ENCODE data around the gene FOXP4. TPM values are rescaled to one million over a fixed set of nuclear protein-coding genes. Genes with fewer than 3 reads are reported as not detected.

FOXP4 gene
- total and polyA plus RNA-seq, 2 of the 13 experiments (the other 11 are each of a cell fraction or from before 2014, with no cell fraction given) = 11.0 to 12.4 TPM

DNA sequence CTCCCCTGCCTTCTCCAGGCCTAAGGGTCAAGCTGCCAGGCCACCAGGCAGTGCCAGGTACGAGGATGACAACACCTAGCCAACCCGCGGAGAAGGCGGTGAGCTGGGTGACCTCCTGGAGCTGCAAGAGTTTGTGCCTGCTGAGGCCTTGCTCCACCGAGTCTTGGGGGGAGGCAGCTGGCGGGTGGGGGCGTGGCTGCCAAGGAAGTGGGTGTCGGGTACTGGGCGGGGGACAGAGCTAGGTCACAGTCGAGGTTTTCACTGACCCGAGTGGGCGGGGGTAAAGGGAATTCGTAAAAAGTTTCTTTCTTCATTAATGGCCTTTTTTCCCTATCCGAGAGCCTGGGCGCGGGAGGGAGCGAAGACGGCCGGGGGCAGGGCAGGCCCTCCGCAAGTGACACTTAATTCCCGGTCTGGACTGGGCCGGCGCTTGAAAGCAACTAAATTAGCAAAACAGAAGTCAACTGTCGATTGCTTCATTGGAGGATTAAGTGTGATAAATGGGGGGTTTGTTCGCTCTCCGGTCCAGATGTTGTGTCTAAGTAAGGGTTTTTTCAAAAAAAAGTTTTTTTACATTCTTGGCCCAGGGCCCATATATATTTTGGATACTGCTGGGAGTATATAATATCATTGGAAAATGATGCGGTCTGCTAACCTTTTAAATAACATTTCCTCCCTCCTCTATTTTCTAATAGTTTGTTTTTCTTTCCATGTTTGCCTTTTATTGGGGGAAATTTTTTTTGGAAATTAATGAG lies 43.1 kb upstream of the FOXP4 start (continued):
- TF ChIP-seq SP140L (CRISPR knock-in tag; IDR thresholded peaks at IDR 0.05; ENCODE audit: borderline replicate concordance) (no peak), RFXANK (CRISPR knock-in tag; IDR thresholded peaks at IDR 0.05) (no peak), POLR2A (IDR thresholded peaks at IDR 0.05; ENCODE audit: insufficient read depth in 1 of 2, low read depth in 2 of 2, low read length in 2 of 2) (0 out of 4 replicates have a peak, but pooled peaks of 1 of the 2 experiments have one; percentile 38), ZBTB7B (CRISPR knock-in tag; IDR thresholded peaks at IDR 0.05) (no peak), MTF1 (CRISPR knock-in tag; IDR thresholded peaks at IDR 0.05) (no peak), FOXP1 (IDR thresholded peaks at IDR 0.05) (no peak), FOXP1 (CRISPR knock-in tag; IDR thresholded peaks at IDR 0.05) (no peak), MYNN (CRISPR knock-in tag; IDR thresholded peaks at IDR 0.05; ENCODE audit: low read depth) (no peak), CEBPB (IDR thresholded peaks at IDR 0.05; ENCODE audit: borderline replicate concordance, low read depth, low read length) (no peak), TOE1 (CRISPR knock-in tag; IDR thresholded peaks at IDR 0.05) (no peak), ZFP41 (CRISPR knock-in tag; IDR thresholded peaks at IDR 0.05; ENCODE audit: borderline replicate concordance) (0 out of 2 replicates have a peak, but pooled peaks have one; percentile 39), ZNF138 (CRISPR knock-in tag; IDR thresholded peaks at IDR 0.05; ENCODE audit: low read depth) (no peak), ATF7 (IDR thresholded peaks at IDR 0.05) (no peak), ATF7 (CRISPR knock-in tag; IDR thresholded peaks at IDR 0.05) (no peak), NR1H2 (CRISPR knock-in tag; IDR thresholded peaks at IDR 0.05; ENCODE audit: borderline replicate concordance, low read depth) (0 out of 2 replicates have a peak, but pooled peaks have one; percentile 56), ZFP36 (IDR thresholded peaks at IDR 0.05; ENCODE audit: borderline replicate concordance, low read depth, low read length, partially characterized antibody) (no peak), HMG20A (CRISPR knock-in tag; IDR thresholded peaks at IDR 0.05; ENCODE audit: borderline replicate concordance) (no peak), ZNF468 (CRISPR knock-in tag; IDR thresholded peaks at IDR 0.05) (no peak), TMF1 (CRISPR knock-in tag; IDR thresholded peaks at IDR 0.05; ENCODE audit: low read depth) (no peak), GFI1 (CRISPR knock-in tag; IDR thresholded peaks at IDR 0.05; ENCODE audit: borderline replicate concordance) (no peak), RORA (CRISPR knock-in tag; IDR thresholded peaks at IDR 0.05) (no peak), MYC (CRISPR knock-in tag; IDR thresholded peaks at IDR 0.05; ENCODE audit: borderline replicate concordance) (no peak; the same call in 1 of the 2 replicates)
- TF ChIP-seq, protein P1, sequence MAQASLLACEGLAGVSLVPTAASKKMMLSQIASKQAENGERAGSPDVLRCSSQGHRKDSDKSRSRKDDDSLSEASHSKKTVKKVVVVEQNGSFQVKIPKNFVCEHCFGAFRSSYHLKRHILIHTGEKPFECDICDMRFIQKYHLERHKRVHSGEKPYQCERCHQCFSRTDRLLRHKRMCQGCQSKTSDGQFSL (CRISPR knock-in tag; IDR thresholded peaks at IDR 0.05) = no peak
- TF ChIP-seq, protein P2, sequence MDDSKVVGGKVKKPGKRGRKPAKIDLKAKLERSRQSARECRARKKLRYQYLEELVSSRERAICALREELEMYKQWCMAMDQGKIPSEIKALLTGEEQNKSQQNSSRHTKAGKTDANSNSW (CRISPR knock-in tag; IDR thresholded peaks at IDR 0.05; ENCODE audit: borderline replicate concordance) = no peak
- TF ChIP-seq, protein P3, sequence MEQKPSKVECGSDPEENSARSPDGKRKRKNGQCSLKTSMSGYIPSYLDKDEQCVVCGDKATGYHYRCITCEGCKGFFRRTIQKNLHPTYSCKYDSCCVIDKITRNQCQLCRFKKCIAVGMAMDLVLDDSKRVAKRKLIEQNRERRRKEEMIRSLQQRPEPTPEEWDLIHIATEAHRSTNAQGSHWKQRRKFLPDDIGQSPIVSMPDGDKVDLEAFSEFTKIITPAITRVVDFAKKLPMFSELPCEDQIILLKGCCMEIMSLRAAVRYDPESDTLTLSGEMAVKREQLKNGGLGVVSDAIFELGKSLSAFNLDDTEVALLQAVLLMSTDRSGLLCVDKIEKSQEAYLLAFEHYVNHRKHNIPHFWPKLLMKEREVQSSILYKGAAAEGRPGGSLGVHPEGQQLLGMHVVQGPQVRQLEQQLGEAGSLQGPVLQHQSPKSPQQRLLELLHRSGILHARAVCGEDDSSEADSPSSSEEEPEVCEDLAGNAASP (CRISPR knock-in tag; IDR thresholded peaks at IDR 0.05; ENCODE audit: borderline replicate concordance) = no peak
- TF ChIP-seq, protein P4, sequence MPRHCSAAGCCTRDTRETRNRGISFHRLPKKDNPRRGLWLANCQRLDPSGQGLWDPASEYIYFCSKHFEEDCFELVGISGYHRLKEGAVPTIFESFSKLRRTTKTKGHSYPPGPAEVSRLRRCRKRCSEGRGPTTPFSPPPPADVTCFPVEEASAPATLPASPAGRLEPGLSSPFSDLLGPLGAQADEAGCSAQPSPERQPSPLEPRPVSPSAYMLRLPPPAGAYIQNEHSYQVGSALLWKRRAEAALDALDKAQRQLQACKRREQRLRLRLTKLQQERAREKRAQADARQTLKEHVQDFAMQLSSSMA (CRISPR knock-in tag; IDR thresholded peaks at IDR 0.05) = no peak
- TF ChIP-seq, protein P5, sequence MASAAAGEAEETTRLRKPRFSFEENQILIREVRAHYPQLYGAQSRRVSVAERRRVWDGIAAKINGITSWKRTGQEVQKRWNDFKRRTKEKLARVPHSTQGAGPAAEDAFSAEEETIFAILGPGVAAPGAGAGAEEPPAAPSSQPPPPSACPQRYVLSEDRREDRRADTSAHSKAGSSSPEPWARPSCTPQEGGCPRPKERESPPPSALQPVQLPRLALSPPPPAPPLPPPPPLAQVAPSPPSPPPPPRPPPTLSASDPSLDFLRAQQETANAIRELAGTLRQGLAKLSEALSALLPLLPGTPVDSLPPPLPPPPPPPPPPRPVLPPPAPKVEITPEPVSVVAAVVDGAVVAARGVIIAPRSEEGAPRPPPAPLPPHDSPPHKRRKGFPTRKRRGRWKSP (CRISPR knock-in tag; IDR thresholded peaks at IDR 0.05) = no peak

All from HepG2 (cell line).